ENCODE results near the gene HAGHL.

The HAGHL gene

GRCh38 chr16:720447-720989 lies 6.4 kb upstream of the HAGHL start (continued):
- TF ChIP-seq ZNF24 (tag by site-specific recombination; IDR thresholded peaks at IDR 0.05) (peak; percentile 30; the same call in 1 of the 2 replicates), ZNF580 (tag by site-specific recombination; IDR thresholded peaks at IDR 0.05) (no peak), KLF10 (tag by site-specific recombination; IDR thresholded peaks at IDR 0.05) (no peak), IKZF3 (tag by site-specific recombination; IDR thresholded peaks at IDR 0.05) (peak; percentile 9; the same call in 1 of the 2 replicates), ZNF449 (tag by site-specific recombination; IDR thresholded peaks at IDR 0.05) (no peak), ZNF623 (tag by site-specific recombination; IDR thresholded peaks at IDR 0.05) (no peak), ZNF324 (tag by site-specific recombination; IDR thresholded peaks at IDR 0.05) (no peak), ZBTB21 (tag by site-specific recombination; IDR thresholded peaks at IDR 0.05) (no peak), ZNF202 (tag by site-specific recombination; IDR thresholded peaks at IDR 0.05; ENCODE audit: borderline replicate concordance) (no peak), ZNF521 (tag by site-specific recombination; IDR thresholded peaks at IDR 0.05) (no peak), MZF1 (tag by site-specific recombination; IDR thresholded peaks at IDR 0.05; ENCODE audit: borderline replicate concordance) (no peak), KLF16 (tag by site-specific recombination; IDR thresholded peaks at IDR 0.05) (peak; percentile 39; the same call in 1 of the 2 replicates), ZNF785 (tag by site-specific recombination; IDR thresholded peaks at IDR 0.05) (no peak), ZNF501 (tag by site-specific recombination; IDR thresholded peaks at IDR 0.05) (0 out of 2 replicates have a peak, but pooled peaks have one; percentile 20), ZNF175 (tag by site-specific recombination; IDR thresholded peaks at IDR 0.05) (no peak), OVOL3 (tag by site-specific recombination; IDR thresholded peaks at IDR 0.05) (no peak), ZNF416 (tag by site-specific recombination; IDR thresholded peaks at IDR 0.05) (no peak), ZNF2 (tag by site-specific recombination; IDR thresholded peaks at IDR 0.05) (0 out of 2 replicates have a peak, but pooled peaks have one; percentile 49), ZBTB8A (tag by site-specific recombination; IDR thresholded peaks at IDR 0.05) (peak; percentile 69), ZNF48 (tag by site-specific recombination; IDR thresholded peaks at IDR 0.05) (no peak), ZFP41 (tag by site-specific recombination; IDR thresholded peaks at IDR 0.05; ENCODE audit: borderline replicate concordance) (no peak), ZNF16 (tag by site-specific recombination; IDR thresholded peaks at IDR 0.05; ENCODE audit: low read depth) (no peak), GLIS1 (tag by site-specific recombination; IDR thresholded peaks at IDR 0.05) (peak; percentile 74), BCL11A (tag by site-specific recombination; IDR thresholded peaks at IDR 0.05; ENCODE audit: low read depth) (peak; percentile 48; the same call in 1 of the 2 replicates), ZNF549 (tag by site-specific recombination; IDR thresholded peaks at IDR 0.05) (no peak), SCRT2 (tag by site-specific recombination; IDR thresholded peaks at IDR 0.05) (no peak), ZNF664 (tag by site-specific recombination; IDR thresholded peaks at IDR 0.05) (no peak), GLI2 (tag by site-specific recombination; IDR thresholded peaks at IDR 0.05; ENCODE audit: borderline replicate concordance, low read depth) (no peak), ZIC2 (tag by site-specific recombination; IDR thresholded peaks at IDR 0.05) (peak; percentile 92), HOXA7 (CRISPR knock-in tag; IDR thresholded peaks at IDR 0.05; ENCODE audit: borderline replicate concordance) (no peak), ZNF133 (tag by site-specific recombination; IDR thresholded peaks at IDR 0.05) (no peak), ZNF777 (tag by site-specific recombination; IDR thresholded peaks at IDR 0.05; ENCODE audit: borderline replicate concordance) (no peak), ZNF404 (tag by site-specific recombination; IDR thresholded peaks at IDR 0.05) (no peak)
- TF ChIP-seq, protein P1, sequence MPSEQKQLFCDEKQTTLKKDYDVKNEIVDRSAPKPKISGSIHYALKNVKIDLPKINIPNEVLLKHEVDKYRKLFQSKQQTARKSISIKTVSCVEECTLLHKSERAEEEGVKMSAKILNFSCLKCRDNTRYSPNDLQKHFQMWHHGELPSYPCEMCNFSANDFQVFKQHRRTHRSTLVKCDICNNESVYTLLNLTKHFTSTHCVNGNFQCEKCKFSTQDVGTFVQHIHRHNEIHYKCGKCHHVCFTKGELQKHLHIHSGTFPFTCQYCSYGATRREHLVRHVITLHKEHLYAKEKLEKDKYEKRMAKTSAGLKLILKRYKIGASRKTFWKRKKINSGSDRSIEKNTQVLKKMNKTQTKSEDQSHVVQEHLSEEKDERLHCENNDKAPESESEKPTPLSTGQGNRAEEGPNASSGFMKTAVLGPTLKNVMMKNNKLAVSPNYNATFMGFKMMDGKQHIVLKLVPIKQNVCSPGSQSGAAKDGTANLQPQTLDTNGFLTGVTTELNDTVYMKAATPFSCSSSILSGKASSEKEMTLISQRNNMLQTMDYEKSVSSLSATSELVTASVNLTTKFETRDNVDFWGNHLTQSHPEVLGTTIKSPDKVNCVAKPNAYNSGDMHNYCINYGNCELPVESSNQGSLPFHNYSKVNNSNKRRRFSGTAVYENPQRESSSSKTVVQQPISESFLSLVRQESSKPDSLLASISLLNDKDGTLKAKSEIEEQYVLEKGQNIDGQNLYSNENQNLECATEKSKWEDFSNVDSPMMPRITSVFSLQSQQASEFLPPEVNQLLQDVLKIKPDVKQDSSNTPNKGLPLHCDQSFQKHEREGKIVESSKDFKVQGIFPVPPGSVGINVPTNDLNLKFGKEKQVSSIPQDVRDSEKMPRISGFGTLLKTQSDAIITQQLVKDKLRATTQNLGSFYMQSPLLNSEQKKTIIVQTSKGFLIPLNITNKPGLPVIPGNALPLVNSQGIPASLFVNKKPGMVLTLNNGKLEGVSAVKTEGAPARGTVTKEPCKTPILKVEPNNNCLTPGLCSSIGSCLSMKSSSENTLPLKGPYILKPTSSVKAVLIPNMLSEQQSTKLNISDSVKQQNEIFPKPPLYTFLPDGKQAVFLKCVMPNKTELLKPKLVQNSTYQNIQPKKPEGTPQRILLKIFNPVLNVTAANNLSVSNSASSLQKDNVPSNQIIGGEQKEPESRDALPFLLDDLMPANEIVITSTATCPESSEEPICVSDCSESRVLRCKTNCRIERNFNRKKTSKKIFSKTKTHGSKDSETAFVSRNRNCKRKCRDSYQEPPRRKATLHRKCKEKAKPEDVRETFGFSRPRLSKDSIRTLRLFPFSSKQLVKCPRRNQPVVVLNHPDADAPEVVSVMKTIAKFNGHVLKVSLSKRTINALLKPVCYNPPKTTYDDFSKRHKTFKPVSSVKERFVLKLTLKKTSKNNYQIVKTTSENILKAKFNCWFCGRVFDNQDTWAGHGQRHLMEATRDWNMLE (tag by site-specific recombination; conservative IDR thresholded peaks at IDR 0.05; ENCODE audit: low read depth): no peak

All from HEK293 (cell line).